ENCODE results near the gene TCF7. TPM values are rescaled to one million over a fixed set of nuclear protein-coding genes. Genes with fewer than 3 reads are reported as not detected.
A peak's percentile ranks its signal among the peaks of the same experiment; 100 is the strongest.

Gene TCF7
- total RNA-seq, 2 experiments from 2014 or later, result 7.0 to 7.9 TPM

DNA sequence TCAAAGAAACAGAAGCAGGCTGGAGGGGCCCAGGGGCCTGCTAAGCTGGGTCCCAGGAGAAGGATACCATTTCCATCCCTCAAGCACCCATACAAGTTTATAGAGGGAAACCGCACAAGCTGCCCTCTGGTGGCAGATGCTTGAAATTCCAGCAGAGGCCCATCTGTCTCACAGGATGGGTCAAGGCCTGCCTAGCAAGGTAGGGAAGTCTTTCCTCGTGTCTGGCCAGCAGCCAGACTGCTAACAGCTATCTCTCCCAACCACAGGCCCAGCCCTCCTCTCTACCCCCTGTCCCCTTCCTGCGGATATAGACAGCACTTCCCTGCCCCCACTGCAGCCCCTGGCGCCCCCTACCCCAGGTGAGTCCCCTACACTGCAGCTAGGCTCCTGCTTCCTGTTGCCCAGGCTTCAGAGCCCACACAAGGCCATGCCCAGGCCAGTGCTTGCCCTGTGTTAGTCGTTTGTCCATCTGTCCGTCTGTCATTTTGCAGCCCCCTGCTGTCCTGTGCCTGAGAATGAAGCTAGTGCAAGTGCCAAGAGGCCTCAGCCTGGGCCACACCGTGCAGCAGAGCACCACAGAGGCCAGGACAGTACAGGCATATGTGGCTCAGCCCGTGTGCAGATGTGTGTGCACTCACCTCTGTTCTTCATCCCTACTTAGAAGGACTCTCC lies 26.2 kb downstream of the TCF7 start:
- ATAC-seq (peak; percentile 53), DNase-seq (peak; percentile 75)
- Mint-ChIP-seq H3K27ac (no peak overlapping the region), H3K9me3 (ENCODE audit: low read depth) (no peaks in the 10 kb centered on the region), H3K27me3 (peaks cover 8% of the 10 kb centered on the region), H3K4me3 (no peak overlapping the region), H3K4me1 (peaks cover 32% of the 10 kb centered on the region), H3K36me3 (peaks cover 16% of the 10 kb centered on the region)
- CTCF ChIA-PET, result interaction anchor here (0.6 to 24.2 kb wide), 25 partner anchors 8 to 447 kb away, joined by 3 to 430 read pairs (median 3); partner anchors contain the start of gene TCF7

DNA sequence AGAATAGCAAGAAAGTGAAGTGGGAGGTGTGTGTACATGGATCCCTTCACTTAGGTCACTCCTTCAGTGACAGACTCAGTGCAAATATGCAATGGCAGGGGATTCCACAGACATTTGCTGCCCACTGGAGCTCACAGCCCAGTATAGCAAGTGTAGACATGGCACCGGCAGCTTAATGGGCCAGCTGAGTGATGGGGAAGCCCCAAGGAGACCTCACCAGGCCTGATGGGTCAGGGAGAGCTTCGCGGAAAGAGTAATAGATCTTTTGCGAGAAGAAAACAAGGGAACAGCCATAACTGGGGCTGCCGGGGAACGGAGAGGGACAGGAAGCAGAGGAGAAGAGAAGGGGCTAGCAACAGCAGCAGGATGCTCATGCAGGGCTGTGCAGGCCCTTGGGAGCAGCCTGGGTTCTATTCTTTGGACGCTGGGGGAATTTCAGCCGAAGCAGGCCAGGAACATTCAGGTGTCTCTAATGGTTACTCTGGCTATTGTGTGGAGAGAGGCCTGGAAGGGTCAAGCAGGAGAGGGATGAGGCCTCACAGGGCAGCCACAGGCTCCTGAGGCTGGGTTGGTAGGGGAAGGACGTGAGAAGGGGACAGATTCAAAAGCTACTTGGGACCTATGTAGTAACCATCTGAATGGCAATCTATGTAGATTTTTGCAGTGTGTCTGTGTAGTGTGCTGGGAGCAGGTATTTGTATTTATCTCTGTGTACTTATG lies 27.0 kb downstream of the TCF7 start:
- Mint-ChIP-seq H3K9me3 (ENCODE audit: low read depth) (no peaks in the 10 kb centered on the region), H3K27ac (no peak overlapping the region), H3K27me3 (peaks cover 5% of the 10 kb centered on the region), H3K36me3 (peaks cover 13% of the 10 kb centered on the region), H3K4me3 (no peak overlapping the region), H3K4me1 (peaks cover 28% of the 10 kb centered on the region)
- DNase-seq, result peak; percentile 42
- ATAC-seq, result no peak
- CTCF ChIA-PET, result interaction anchor here (0.9 to 24.2 kb wide), 17 partner anchors 8 to 115 kb away, joined by 3 to 430 read pairs (median 8); partner anchors contain the start of gene TCF7

DNA sequence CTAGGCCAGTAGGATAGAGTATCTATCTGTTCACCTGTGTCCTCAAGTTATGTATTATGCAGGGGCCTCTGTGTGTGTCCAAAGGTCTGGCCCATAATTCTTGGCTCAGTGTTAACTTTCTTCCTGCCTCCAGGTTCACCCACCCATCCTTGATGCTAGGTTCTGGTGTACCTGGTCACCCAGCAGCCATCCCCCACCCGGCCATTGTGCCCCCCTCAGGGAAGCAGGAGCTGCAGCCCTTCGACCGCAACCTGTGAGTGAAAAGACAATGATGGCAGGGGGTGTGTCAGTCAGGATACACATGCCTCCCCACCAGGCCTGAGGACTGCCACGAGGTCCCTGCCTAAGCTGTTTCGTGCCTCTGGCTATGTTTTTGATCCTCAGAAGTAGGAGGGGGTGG lies 27.6 kb downstream of the TCF7 start:
- H3K27ac Mint-ChIP-seq, result no peak overlapping the region
- peaks cover 10% of the 10 kb centered on the region for H3K36me3 Mint-ChIP-seq
- DNase-seq (no peak), ATAC-seq (no peak)
- H3K4me1 Mint-ChIP-seq, result peaks cover 24% of the 10 kb centered on the region
- no peaks in the 10 kb centered on the region for H3K9me3 Mint-ChIP-seq (ENCODE audit: low read depth)
- H3K4me3 Mint-ChIP-seq, result no peak overlapping the region
- CTCF ChIA-PET, result interaction anchor here (2.2 to 24.2 kb wide), 5 partner anchors 11 to 103 kb away, joined by 11 to 430 read pairs (median 44); no protein-coding TSS in a partner anchor
- H3K27me3 Mint-ChIP-seq, result no peaks in the 10 kb centered on the region

DNA sequence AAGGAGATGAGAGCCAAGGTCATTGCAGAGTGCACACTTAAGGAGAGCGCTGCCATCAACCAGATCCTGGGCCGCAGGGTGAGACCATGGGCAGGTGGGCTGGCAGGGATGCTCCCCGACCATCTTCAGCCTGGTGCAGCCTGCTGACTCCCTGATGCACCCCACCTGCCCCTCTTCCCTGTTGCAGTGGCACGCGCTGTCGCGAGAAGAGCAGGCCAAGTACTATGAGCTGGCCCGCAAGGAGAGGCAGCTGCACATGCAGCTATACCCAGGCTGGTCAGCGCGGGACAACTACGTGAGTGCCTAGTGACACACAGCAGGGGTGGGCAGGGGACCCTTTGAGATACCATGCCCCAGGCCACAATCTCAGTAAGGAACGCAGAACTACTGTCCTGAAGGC lies 28.3 kb downstream of the TCF7 start:
- Mint-ChIP-seq H3K36me3 (peaks cover 10% of the 10 kb centered on the region), H3K4me3 (no peak overlapping the region), H3K27me3 (no peaks in the 10 kb centered on the region), H3K9me3 (ENCODE audit: low read depth) (no peaks in the 10 kb centered on the region), H3K27ac (no peak overlapping the region), H3K4me1 (peaks cover 19% of the 10 kb centered on the region)
- no peak for ATAC-seq
- CTCF ChIA-PET, result interaction anchor here (3.0 to 24.2 kb wide), 4 partner anchors 10 to 104 kb away, joined by 15 to 430 read pairs (median 79); no protein-coding TSS in a partner anchor
- DNase-seq, result no peak

DNA sequence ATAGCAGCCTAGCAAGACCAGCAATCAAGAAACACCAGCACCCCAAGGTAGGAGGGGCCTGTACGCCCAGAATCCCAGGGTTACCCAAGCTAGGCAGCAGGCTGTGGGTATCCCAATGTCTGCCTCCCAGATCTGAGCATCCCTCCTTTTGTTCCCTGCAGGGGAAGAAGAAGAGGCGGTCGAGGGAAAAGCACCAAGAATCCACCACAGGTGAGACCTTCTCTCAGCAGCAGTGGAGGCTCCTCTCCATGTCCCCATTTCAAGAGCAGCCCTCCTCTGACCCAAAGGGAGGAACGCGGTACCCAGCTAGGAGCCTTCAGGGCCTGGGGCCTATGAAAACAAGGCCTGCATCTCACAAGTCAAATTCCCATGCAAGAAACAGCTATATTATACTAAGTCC lies 28.9 kb downstream of the TCF7 start:
- no peaks in the 10 kb centered on the region for H3K9me3 Mint-ChIP-seq (ENCODE audit: low read depth)
- ATAC-seq, result no peak
- H3K27me3 Mint-ChIP-seq, result no peaks in the 10 kb centered on the region
- peaks cover 10% of the 10 kb centered on the region for H3K36me3 Mint-ChIP-seq
- no peak overlapping the region for H3K4me3 Mint-ChIP-seq
- DNase-seq, result no peak
- CTCF ChIA-PET, result interaction anchor here (5.6 to 24.2 kb wide), 3 partner anchors 13 to 104 kb away, joined by 44 to 430 read pairs (median 114); no protein-coding TSS in a partner anchor
- peaks cover 12% of the 10 kb centered on the region for H3K4me1 Mint-ChIP-seq
- no peak overlapping the region for H3K27ac Mint-ChIP-seq

DNA sequence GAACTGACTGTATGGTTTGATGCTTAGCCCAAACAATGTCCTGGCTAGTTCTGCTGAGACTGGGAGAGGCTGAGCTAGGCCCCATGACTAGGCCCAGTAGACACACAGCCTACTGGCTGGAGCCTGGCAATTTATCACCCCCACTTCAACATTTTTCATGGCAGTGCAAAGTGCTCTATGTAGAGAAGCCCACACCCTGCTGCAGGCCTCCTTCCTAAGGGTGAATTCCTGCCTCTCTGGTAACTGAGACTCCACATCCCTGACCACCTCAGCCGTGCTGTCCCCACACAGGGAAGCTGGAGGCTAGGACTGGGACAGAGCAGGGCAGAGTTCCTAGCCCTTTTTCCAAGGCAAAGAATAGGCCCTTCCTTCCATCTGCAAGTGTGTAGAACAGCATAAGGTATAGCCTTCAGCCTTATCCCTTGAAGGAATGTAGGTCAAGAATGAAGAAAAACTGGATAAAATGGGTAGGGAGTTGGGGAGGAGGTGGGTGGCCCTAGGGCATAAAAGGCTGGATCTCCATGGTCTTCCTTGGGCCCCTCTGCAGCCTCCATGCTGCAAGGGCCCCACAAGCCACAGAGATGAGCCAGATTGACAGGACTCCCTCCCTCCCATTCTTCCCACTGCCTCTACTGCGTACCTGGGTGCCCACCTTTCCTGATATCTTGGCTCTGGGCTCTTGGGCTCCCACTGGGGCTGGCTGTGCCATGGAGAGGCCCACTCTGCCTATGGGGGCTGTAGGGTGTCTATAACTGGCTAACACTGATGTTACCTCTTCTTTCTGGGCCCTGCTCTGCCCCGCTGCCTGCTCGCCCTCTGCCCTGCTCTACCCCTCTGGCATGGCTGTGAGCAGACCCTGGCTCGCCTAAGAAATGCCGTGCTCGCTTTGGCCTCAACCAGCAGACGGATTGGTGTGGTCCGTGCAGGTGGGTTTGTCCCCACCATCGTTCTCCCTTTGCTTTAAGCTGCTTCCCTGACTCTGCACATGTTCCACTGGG lies 29.8 kb downstream of the TCF7 start:
- H3K27ac Mint-ChIP-seq, result no peak overlapping the region
- ATAC-seq (no peak), DNase-seq (no peak)
- H3K36me3 Mint-ChIP-seq, result peaks cover 14% of the 10 kb centered on the region
- H3K4me1 Mint-ChIP-seq, result peaks cover 5% of the 10 kb centered on the region
- H3K27me3 Mint-ChIP-seq, result no peaks in the 10 kb centered on the region
- no peaks in the 10 kb centered on the region for H3K9me3 Mint-ChIP-seq (ENCODE audit: low read depth)
- CTCF ChIA-PET, result interaction anchor here (0.8 to 24.2 kb wide), 7 partner anchors 10 to 196 kb away, joined by 3 to 430 read pairs (median 7); partner anchors contain the start of gene TCF7
- no peak overlapping the region for H3K4me3 Mint-ChIP-seq

DNA sequence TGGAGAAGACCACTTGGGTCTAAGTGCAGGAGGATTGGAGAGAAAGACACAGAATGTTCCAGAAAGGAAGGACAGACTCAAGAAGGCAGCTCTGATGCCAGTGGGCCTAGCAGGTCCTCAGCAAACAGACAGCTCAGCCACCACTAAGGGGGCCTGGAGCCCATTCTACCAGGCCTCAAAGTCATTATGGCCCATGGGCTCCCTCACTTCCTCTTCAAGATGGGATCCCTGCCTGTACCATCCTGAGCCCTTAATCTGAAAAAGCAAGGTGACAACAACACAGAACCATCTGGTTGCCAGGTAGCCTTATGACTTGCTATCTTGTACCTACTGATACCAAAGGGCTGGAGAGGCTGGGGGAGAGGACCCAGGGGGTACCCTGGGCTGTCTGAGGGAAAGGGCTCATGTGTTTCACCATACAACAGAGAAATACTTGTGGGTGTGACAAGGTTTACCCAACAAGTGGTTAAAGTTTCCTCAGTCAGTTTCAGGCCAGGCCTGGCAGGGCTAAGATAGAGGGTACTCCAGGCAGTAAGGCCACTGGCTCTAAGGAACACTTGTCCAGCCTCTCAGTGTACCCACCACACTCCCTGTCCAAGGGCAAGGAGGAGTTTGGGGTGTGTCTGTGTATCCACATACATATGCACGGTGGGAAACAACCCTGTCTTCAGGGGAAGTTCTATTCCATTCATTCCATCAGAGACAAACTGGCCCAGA lies 30.7 kb downstream of the TCF7 start:
- no peaks in the 10 kb centered on the region for H3K9me3 Mint-ChIP-seq (ENCODE audit: low read depth)
- H3K4me1 Mint-ChIP-seq, result peaks cover 5% of the 10 kb centered on the region
- DNase-seq, result no peak
- H3K36me3 Mint-ChIP-seq, result peaks cover 17% of the 10 kb centered on the region
- no peak for ATAC-seq
- CTCF ChIA-PET, result interaction anchor here (0.7 to 24.2 kb wide), 9 partner anchors 9 to 195 kb away, joined by 3 to 430 read pairs (median 6); partner anchors contain the start of gene TCF7
- no peak overlapping the region for H3K27ac Mint-ChIP-seq
- H3K27me3 Mint-ChIP-seq, result no peaks in the 10 kb centered on the region
- H3K4me3 Mint-ChIP-seq, result no peak overlapping the region

DNA sequence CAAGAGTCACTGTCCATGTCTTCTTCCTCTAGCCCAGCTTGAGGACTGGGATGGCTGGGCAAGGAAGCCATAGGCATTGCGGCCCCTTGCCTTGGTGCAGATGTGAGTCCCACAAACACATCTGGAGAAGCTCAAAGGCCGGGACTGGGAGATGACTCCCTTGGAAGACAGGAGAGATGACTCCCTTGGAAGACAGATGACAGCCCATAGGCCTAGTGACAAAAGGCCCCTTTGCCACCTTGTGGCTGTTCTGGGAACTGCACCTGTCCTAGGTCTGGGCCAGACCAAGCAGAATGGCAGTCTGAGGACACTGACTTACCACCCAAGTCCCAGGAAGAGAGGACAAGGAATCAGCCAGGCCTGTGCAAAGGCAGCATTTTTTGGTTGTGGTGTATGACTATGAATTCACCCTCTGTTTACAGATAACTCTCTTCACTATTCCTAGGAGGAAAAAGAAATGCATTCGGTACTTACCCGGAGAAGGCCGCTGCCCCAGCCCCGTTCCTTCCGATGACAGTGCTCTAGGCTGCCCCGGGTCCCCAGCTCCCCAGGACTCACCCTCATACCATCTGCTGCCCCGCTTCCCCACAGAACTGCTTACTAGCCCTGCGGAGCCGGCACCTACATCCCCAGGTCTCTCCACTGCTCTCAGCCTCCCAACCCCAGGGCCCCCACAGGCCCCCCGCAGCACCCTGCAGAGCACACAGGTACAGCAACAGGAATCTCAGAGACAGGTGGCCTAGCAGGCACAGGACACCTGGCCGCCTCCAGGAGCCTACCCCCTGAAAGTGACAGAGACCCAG lies 31.5 kb downstream of the TCF7 start:
- CTCF ChIA-PET, result interaction anchor here (0.7 to 24.2 kb wide), 16 partner anchors 7 to 441 kb away, joined by 3 to 430 read pairs (median 5); partner anchors contain the start of gene TCF7
- Mint-ChIP-seq H3K4me3 (no peak overlapping the region), H3K9me3 (ENCODE audit: low read depth) (no peaks in the 10 kb centered on the region), H3K27me3 (no peaks in the 10 kb centered on the region), H3K36me3 (peaks cover 21% of the 10 kb centered on the region), H3K4me1 (peaks cover 7% of the 10 kb centered on the region), H3K27ac (no peak overlapping the region)
- ATAC-seq (peak; percentile 84), DNase-seq (peak; percentile 84)

DNA sequence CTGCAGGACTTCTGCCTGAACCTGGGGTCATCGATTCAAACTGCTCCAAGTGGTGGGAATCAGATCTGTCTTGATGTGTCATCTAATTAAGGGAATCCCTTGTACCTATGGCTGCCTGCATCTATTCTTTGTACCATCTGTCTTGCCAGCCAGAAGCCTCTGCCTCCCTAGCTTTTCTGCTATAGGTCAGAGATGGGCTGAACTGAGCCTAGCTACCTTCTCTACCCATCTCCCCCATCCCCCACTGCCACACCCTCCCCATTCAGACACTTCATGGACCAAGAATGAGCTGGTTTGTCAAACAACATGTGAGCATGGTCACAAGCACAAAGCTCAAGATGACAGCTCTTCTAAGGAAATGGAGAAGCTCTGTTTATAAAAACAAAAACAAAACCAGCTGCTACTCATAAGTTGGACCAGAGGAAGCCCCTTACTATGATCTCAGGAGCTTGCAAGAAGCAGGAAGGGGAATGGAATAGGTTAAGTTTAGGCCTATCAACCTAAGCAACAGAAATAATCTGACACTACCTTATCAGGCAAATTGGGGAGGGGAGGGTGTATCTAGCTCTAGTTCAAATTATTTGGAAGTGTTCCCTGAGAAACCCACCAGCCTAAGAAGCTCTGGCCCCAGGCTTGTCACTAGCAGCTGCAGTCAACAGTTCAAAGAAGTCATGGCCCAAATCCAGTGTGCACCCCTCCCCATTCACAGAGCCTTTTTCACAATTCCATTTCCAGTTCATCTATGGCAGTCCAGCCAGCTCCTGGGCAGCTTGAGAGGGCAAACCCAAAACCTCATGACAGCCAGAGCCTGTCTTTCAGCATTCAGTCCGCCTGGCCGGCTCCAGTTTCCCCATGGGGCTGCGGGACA lies 32.4 kb downstream of the TCF7 start:
- ATAC-seq (no peak), DNase-seq (no peak)
- CTCF ChIA-PET, result interaction anchor here (0.8 to 24.2 kb wide), 15 partner anchors 7 to 440 kb away, joined by 3 to 430 read pairs (median 4); no protein-coding TSS in a partner anchor
- Mint-ChIP-seq H3K4me3 (no peak overlapping the region), H3K27me3 (no peaks in the 10 kb centered on the region), H3K27ac (no peak overlapping the region), H3K9me3 (ENCODE audit: low read depth) (no peaks in the 10 kb centered on the region), H3K36me3 (peaks cover 23% of the 10 kb centered on the region), H3K4me1 (peaks cover 10% of the 10 kb centered on the region)

DNA sequence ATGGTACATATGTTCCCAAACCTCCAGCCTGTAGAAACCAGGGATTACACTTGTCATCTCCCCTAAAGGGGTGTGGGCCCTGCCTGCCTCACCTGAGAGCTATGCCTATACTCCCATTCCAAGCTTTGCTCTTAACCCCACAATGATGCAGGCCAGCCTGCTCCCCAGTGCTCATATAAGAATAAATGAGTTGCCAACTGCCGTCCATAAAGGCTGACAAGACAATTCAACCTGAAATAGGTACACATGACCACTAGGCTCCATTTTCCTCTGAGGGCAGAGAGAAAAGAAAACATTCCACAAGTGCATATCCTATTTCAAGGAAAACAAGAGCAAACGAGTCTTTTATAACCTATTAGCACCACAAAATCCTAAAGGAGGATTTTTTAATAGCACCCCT lies 33.8 kb downstream of the TCF7 start:
- Mint-ChIP-seq H3K27ac (no peak overlapping the region), H3K4me1 (peaks cover 11% of the 10 kb centered on the region), H3K27me3 (no peaks in the 10 kb centered on the region), H3K9me3 (ENCODE audit: low read depth) (no peaks in the 10 kb centered on the region), H3K36me3 (peaks cover 31% of the 10 kb centered on the region), H3K4me3 (no peak overlapping the region)
- CTCF ChIA-PET, result interaction anchor here (0.7 to 24.2 kb wide), 4 partner anchors 9 to 703 kb away, joined by 3 to 430 read pairs (median 32); no protein-coding TSS in a partner anchor
- DNase-seq (no peak), ATAC-seq (no peak)

Measured in activated CD8-positive, alpha-beta memory T cell treated with anti-CD3 and anti-CD28 coated beads, Interleukin-2, amount 10 ng/mL, durations not matched to agents 7 days and 5 days (primary cell).